ENCODE measurements around the gene ADGRD1.

DNA sequence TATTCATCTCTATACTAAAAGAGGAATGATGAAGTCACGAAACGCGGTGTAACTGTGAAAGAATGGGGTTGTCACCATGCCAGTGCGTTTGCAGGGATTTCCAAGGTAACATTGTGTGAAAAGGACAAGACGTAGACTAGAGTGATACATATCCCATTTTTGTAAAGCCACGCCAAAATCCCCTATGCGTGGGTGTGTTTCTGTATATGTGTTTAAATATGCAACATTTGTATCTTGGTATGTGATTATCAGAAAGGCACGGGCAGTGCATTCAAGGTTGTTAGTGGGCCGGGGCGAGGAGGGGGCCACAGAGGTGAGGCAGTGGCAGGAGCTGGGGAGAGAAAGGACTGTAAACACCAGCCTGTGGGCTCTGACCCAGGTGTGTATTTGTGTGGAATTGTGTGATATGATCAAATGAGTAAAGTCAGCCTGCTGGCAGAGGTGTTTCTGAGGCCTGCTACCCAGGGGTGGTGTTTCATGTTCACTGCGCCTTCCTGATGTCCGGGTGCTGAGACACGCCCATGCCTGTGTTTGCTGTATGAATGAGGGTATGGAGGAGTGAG is 137.8 kb downstream of the ADGRD1 start:
- TF ChIP-seq EP300 (IDR thresholded peaks at IDR 0.05; ENCODE audit: borderline replicate concordance) (no peak), YY1 (IDR thresholded peaks at IDR 0.05; ENCODE audit: low read depth) (no peak), RAD21 (IDR thresholded peaks at IDR 0.05; ENCODE audit: low read depth) (no peak), EGR1 (IDR thresholded peaks at IDR 0.05) (no peak), TAF1 (IDR thresholded peaks at IDR 0.05; ENCODE audit: low read depth) (no peak)
- TF ChIP-seq, protein P1, sequence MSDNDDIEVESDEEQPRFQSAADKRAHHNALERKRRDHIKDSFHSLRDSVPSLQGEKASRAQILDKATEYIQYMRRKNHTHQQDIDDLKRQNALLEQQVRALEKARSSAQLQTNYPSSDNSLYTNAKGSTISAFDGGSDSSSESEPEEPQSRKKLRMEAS (IDR thresholded peaks at IDR 0.05) = no peak
- TF ChIP-seq, protein P2, sequence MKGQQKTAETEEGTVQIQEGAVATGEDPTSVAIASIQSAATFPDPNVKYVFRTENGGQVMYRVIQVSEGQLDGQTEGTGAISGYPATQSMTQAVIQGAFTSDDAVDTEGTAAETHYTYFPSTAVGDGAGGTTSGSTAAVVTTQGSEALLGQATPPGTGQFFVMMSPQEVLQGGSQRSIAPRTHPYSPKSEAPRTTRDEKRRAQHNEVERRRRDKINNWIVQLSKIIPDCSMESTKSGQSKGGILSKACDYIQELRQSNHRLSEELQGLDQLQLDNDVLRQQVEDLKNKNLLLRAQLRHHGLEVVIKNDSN (IDR thresholded peaks at IDR 0.05) = no peak
